Measurements from ENCODE around the gene DUSP10.

DUSP10 gene

GRCh38 chr1:221759436-221759835, 17.5 kb upstream of the DUSP10 start:
- in situ Hi-C loops (cut with HindIII; ENCODE audit: low sequenced_read_pairs): no loop called here
- DNase-seq (ENCODE audit: low read depth, low spot score): peak; percentile 18
- no peak overlapping the region for H3K4me3 ChIP-seq (ENCODE audit: low read depth, low read length)
- TF ChIP-seq, protein P1, sequence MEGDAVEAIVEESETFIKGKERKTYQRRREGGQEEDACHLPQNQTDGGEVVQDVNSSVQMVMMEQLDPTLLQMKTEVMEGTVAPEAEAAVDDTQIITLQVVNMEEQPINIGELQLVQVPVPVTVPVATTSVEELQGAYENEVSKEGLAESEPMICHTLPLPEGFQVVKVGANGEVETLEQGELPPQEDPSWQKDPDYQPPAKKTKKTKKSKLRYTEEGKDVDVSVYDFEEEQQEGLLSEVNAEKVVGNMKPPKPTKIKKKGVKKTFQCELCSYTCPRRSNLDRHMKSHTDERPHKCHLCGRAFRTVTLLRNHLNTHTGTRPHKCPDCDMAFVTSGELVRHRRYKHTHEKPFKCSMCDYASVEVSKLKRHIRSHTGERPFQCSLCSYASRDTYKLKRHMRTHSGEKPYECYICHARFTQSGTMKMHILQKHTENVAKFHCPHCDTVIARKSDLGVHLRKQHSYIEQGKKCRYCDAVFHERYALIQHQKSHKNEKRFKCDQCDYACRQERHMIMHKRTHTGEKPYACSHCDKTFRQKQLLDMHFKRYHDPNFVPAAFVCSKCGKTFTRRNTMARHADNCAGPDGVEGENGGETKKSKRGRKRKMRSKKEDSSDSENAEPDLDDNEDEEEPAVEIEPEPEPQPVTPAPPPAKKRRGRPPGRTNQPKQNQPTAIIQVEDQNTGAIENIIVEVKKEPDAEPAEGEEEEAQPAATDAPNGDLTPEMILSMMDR (IDR thresholded peaks at IDR 0.05; ENCODE audit: low read depth, low read length): no peak

DNA sequence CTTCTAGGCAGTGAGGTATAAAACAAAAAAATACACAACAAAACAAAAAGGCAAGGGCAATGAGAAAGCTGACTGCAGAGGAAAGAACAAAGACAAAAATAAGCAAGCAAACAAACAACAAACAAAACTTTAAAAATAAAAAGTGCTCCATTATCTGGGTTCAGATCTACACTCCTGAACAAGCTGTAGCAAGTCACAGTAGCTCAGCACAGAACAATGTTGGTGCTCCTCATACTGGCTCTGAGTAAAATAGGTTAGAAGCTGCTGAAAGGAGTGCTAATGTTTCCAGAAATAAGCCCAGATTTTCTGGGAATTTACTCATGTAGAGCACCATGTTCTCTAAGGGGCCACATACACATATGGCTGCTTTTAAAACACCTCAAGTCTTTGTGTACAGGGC, 16.6 kb upstream of the DUSP10 start:
- H3K4me3 ChIP-seq (ENCODE audit: low read depth, low read length): no peak overlapping the region
- in situ Hi-C loops (cut with HindIII; ENCODE audit: low sequenced_read_pairs): no loop called here
- no peak for DNase-seq (ENCODE audit: low read depth, low spot score)

GRCh38 chr1:221756830-221757551, 15.1 kb upstream of the DUSP10 start:
- DNase-seq (ENCODE audit: low read depth, low spot score): no peak
- in situ Hi-C loops (cut with HindIII; ENCODE audit: low sequenced_read_pairs): no loop called here
- TF ChIP-seq, protein P1 (IDR thresholded peaks at IDR 0.05; ENCODE audit: low read depth, low read length): no peak
- H3K4me3 ChIP-seq (ENCODE audit: low read depth, low read length): no peak overlapping the region

More for the DNA sequence above, 16.6 kb upstream of the DUSP10 start:
- TF ChIP-seq, protein P1 (IDR thresholded peaks at IDR 0.05; ENCODE audit: low read depth, low read length): no peak

DNA sequence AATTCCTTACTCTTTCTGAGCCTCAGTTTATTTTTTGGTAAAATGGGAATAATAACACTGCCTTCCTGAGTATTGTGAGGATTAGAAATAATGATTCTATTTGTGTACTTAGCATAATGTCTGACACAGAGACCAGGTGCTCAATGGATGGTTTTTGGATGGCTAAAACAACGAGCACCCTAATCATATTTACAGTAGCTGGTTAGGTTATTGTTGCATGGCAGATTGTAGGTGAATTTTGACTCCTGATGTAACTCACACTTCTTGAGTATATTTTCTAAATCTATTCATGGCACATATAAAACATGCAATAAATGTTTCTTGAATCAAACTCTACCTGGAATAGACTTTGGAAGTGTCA, 11.9 kb upstream of the DUSP10 start:
- TF ChIP-seq, protein P1 (IDR thresholded peaks at IDR 0.05; ENCODE audit: low read depth, low read length): no peak
- in situ Hi-C loops (cut with HindIII; ENCODE audit: low sequenced_read_pairs): no loop called here
- DNase-seq (ENCODE audit: low read depth, low spot score): no peak
- H3K4me3 ChIP-seq (ENCODE audit: low read depth, low read length): no peak overlapping the region

DNA sequence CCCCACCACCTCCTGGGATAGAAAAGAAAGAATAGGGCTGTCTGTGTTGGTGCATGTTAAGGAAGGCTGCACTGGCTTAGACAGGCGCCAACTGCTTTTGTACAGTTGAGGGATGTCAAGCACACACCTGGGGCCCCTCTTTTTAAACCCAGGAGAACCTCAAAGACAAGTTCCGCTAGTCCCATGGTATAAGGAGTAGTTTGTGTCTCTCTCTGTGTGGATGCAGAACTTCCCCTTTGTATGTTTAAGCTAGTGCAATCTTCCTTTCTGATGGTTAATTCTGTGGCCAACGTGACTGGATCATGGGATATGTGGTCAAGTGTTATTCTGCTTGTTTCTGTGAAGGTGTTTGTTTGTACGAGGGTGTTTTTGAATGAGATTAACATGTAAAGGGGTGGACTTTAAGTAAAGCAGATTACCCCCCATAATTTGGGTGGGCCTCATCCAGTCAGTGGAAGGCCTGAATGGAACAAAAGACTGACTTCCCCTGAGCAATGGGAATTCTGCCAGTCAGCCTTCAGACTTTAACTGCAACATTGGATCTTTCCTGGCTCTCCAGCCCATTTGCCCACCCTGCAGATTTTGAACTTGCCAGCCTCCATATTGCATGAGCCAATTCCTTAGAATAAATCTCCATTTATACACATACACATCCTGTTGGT, 9.5 kb upstream of the DUSP10 start:
- TF ChIP-seq, protein P1 (IDR thresholded peaks at IDR 0.05; ENCODE audit: low read depth, low read length): no peak
- no peak overlapping the region for H3K4me3 ChIP-seq (ENCODE audit: low read depth, low read length)
- in situ Hi-C loops (cut with HindIII; ENCODE audit: low sequenced_read_pairs): no loop called here
- DNase-seq (ENCODE audit: low read depth, low spot score): no peak

DNA sequence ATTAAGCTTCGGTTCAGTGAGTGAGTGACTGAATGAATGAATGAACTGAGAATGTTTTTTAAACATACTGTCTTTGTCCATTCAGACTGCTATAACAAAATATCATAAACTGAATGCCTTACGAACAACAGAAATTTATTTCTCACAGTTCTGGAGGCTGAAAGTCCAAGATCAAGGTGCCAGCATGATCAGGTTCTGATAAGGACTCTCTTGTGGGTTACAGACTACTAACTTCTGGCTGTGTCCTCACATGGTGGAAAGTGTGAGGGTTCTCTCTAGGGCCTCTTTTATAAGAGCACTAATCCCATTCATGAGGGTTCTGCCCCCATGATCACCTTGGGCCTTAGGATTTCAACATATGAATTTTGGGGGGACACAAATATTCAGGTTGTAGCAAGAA, 7.1 kb upstream of the DUSP10 start:
- TF ChIP-seq, protein P1 (IDR thresholded peaks at IDR 0.05; ENCODE audit: low read depth, low read length): no peak
- in situ Hi-C loops (cut with HindIII; ENCODE audit: low sequenced_read_pairs): no loop called here
- H3K4me3 ChIP-seq (ENCODE audit: low read depth, low read length): no peak overlapping the region
- no peak for DNase-seq (ENCODE audit: low read depth, low spot score)

All from astrocyte of the spinal cord (primary cell).